Measurements from ENCODE around the gene UBE2R2.
"Not testable (repeated sequence)": the region's sequence is repeated elsewhere in the genome, so short reads cannot be mapped to it uniquely, and the experiment has no call there.

UBE2R2 gene

GRCh38 chr9:33952066-33952465, 135.1 kb downstream of the UBE2R2 start:
- peak; percentile 25 for DNase-seq
- in situ Hi-C loops (cut with MboI; ENCODE audit: low pct_unique_long_range_greater_than_20kb, low sequenced_read_pairs), result no loop called here

GRCh38 chr9:33956544-33956943, 139.6 kb downstream of the UBE2R2 start:
- in situ Hi-C loops (cut with MboI; ENCODE audit: low pct_unique_long_range_greater_than_20kb, low sequenced_read_pairs), result no loop called here
- no peak for DNase-seq

- in situ Hi-C loops (cut with MboI; ENCODE audit: low pct_unique_long_range_greater_than_20kb, low sequenced_read_pairs), result no loop called here
- no peak for DNase-seq
Measured at GRCh38 chr9:33959725-33960124, 142.8 kb downstream of the UBE2R2 start.

DNA sequence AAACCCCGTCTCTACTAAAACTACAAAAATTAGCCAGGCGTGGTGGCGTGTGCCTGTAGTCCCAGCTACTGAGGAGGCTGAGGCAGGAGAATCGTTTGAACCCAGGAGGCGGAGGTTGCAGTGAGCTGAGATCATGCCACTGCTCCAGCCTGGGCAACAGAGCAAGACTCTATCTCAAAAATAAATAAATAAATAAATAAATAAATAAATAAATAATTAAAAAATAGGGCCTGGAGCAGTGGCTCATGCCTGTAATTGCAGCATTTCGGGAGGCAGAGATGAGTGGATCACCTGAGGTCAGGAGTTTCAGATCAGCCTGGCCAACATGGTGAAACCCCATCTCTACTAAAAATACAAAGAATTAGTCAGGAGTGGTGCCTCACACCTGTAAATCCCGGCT, 145.5 kb downstream of the UBE2R2 start:
- DNase-seq; in situ Hi-C loops (cut with MboI; ENCODE audit: low pct_unique_long_range_greater_than_20kb, low sequenced_read_pairs): not testable (repeated sequence)

DNA sequence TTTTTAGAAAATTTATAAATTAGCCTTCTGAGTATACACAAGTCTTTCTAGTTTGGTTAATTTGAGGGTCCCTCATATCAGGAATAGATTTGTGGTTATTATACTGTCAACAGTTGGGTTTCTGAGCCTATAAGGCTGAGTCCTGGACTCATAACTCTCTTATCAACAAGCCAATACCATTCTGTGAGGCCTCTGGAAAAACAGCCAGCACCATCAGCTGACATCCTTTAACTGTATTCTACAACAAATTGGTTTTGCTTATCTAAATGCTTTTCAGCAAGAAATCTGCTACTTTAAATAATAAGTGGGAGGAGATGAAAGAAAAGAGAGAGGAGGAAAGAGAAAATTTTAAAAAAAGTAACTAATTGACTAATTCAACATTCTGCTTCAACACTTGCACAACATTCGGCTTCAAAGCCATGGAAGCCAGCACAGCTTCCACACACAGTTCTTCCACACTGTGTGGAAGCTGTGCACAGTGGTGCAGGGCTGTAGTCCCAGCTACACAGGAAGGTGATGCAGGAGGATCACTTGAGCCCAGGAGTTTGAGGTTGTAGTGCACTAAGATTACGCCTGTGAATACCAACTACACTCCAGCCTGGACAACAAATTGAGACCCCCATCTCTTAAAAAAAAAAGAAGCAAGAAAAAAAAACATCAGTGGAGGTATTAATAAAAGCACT, 147.3 kb downstream of the UBE2R2 start:
- in situ Hi-C loops (cut with MboI; ENCODE audit: low pct_unique_long_range_greater_than_20kb, low sequenced_read_pairs), result no loop called here
- DNase-seq, result no peak

All from KBM-7 (cell line).